CD4-positive, alpha-beta T cell treated with Interferon alpha-2 for 1 hour (primary cell): ENCODE measurements around the gene BCR.

Experiments used
- DNase-seq, 2 donors: peaks; one replicate each; pipeline ENCODE4 v3.0.0-alpha.2; 2020 to 2022

BCR gene

DNA sequence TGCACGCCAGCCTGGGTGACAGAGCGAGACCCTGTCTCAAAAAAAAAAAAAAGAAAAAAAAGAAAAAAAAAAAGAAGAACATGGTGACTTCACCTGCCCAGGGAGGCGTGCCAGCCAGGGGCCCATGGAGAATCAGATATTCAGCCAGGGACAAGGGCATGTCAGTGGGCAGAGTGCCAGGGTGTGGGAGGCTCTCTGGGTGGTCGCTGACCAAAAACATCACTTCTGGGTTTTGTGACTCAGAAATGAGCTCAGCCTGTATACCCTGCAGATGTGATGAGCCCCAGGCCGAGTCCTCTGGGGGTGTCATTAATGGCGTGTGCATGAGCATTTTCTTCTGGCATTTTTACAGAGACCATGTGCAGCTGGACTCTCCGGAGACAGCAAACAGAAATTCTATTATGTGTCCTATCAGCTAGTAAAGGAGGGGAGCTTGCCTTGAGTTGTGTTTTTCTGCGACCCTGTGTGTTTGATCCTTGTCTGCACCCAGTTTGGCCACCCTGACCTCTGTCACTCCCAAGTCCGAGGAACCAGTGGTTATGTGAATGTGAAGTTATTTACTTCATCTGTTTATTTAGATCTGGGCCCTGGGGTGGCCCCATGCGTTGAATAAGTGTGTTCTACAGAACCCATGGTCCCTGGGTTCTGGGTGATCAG is 53.6 kb downstream of the BCR start:
- no peak for DNase-seq

DNA sequence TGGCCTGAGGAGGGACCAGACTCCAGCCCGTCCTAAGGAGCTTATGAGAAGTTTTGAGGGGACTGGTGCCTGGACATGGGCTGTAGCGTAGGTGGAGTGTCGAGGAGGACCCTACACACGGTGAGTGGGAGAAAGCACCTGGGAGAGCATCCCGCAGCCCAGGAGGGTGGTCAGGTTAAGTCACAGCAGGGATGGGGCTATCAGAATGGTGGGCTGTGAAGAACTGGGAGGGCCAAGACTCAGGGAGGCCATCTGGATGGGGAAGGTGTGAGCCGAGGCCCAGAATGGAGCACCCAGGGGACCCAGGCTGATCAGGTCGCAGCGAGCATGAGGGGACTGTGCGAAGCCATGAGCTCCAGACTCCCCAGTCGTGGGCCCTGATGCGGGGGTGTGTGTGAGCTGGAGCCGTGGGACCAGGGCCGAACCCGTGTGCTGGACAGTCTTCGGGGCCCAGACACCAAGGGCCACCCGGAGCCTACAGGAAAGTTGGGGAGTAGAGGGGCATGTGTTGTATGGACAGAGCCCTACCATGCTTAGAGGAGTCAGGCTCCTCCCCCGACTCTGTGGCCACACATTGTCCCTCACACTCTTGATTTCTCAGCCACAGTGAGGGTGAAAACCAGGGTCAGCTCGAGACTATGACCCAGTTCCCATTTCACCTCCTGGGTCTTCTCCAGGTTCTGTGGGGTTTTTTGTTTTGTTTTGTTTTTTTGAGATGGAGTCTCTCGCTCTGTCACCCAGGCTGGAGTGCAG is 54.3 kb downstream of the BCR start:
- DNase-seq, result no peak

DNA sequence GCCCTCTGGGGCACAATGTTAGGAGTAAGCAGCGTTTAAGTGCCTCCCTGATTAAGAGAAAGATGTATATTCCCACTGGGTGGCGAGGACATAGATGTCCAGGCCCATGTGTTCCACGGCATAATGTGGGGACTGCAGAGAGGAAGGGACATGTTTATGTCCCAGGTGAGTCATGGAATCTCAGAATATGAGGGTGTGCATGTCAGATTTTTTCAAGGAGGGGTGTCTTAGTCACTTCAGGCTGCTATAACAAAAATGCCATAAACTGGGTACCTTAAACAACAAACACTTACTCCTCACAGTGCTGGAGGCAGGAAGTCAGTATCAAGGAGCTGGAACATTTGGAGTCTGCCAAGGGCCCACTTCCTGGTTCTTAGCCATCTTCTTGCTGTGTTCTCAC is 55.1 kb downstream of the BCR start:
- no peak for DNase-seq

DNA sequence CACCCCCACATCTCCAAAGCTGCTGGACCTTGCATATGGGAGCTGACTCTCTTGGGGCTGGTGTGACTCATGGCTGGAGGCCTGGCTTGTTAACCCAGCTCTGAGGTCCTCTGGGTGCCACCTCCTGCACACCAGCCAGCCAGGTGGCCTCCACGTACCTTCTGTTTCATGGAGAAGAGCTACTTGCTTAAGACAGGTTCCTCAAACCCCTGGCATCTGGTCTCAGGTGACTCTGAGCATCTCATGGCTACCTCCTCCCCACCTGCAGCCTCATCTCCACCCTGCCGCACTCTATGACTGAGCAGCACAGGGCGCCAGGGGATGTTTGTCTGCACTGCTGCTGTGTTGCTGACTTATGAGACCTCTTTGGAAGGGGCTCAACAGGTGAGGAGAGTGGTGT is 55.7 kb downstream of the BCR start:
- no peak for DNase-seq

DNA sequence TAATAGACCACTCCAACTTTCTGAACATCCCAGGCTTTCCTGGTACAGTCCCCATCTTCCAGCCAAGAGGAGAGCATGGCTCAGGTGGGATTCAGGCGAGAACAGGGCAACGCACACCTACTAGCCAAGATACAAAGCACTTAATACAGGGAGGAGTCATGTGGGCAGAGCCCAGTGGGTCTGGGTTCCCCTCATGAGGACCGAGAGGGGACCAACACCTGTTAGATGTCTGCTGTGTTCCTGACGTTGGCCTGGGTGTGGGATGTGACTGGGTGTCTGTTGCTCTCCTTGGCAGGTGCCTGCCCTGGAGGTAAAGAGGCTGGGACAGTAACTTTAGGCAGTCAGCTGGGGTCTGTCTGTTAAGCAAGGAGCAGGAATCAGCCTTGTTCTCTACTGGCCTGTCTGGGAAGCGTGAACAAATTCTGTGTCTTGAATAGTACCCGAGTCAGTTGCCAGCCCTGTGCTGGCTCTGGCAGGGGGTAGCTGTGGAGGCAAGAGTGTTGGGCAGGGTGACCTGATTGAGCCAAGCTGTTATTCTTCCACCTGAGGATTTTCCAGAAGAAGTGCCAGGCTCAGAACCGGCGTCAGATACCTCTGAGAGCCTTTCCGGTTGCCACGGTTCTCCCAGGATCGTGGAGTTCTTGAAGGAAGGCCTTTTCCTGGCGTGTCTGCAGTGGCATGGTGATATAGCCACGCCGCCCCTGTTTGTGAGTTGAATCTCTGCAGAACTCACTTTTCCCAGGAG is 56.3 kb downstream of the BCR start:
- DNase-seq, result no peak

DNA sequence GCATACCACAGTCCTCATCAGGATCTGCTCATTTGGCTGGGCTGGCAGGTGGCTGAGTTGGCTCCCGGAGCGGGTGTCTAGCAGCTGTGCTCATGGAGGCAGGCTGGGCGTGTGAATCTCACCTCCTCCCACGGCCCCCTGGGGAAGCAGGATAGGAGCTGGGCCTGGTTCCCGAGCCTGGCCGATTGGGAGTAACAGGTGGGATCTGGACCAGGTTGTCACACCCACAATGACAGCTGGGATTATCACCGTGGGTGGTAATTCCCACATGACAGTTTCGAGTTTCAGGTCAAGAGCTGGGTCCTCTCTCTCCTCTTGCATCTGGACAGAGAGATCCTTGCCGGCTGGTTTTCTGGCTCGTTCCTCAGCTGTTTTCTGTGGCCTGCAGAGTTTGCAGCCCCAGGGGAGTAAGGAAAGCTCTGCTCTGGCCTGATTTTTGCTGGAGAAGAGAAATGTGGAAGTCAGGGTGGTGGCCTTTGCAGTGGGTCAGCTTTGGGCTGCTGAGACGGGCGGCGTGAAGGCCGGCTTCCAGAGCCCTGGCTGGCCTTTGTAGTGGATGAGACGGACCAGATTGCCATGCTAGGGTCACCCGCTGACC is 57.0 kb downstream of the BCR start:
- no peak for DNase-seq

DNA sequence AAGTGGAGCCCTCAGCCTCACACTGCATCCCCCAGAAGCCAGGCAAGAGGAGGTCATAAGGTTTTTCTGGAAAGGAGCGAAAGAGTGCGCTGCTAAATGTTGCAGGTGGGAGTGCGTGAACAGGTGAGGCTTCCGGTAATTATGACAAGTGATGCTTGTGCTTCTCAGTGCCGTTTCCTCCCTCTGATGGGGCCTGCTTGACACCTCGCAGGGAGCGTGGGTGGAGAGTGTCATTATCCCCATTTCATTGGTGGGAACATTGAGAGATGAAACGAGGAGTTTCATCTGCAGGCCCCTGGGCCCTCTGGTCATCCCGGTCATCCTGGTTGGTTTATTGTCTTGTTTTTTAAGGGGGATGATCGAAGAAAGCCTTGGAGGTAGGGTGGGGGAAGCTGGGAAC is 57.5 kb downstream of the BCR start:
- peak; percentile 20 to 52 for DNase-seq

DNA sequence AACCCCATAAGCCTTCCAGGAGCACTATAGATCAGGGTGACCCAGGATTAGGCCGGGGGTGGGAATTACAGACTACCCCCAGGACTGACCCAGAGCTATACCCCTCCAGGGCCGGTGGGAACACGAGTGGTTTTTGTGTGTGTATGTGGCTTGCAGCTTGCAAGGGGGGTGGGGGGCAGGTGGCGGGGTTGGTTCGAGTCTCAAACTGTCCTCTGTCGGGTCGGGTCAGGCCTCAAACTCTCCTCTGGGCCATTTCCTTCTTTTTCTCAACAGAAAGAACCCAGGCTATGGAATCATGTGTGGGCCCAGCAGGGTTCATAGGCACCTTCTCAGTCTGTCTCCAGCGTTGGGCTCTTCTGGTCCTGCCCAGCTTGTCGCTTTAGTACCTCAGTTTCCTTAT is 58.4 kb downstream of the BCR start:
- DNase-seq, result no peak

DNA sequence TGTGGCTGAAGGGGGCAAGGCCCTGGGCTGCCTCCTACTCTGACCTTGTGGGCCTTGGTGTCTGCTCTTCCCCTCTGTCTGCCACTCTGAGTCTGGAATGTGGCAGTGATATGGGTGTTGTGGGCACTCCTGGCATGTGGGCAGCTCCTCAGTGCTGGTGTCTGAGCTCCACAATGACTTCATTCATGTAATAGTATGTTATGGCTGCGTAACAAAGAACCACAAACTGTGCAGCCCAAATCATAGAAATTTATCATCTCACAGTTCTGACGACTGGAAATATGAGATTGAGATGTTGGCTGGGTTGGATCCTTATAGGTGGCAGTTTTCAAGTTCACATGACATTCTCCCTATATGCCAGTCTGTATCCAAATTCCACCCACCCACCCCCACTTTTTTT is 59.1 kb downstream of the BCR start:
- no peak for DNase-seq

DNA sequence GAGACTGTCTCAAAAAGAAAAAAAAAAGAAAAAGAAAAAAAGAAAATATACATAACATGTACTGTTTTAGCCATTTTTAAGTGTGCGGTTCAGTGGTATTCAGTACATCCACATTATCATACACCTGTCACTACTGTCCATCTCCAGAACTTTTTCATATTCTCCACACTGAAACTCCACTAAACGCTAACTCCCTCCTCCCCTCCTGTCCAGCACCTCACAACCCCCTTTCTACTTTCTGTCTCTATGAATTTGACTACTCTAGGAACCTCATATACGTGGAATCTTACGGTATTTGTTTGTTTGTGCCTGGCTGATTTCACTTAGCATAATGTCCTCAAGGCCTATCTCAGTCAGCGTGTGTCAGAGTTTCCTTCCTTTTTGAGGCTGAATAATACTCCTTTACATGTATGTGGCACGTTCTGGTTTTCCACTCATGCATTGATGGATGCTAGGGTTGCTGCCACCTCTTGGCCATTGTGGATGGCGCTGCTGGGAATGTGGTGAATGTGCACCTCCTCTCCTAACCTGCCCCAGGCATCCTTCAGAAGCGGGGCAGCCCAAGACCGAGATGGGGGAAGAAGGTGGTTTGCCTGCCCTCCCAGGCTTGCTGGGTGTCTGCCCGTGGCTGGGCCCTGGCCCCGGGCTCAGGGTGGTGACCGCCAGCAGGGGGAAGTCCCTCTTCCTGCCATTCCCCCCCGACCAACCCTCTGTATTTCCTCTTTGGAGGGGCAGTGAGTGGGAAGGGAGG is 60.5 kb downstream of the BCR start:
- DNase-seq, result peak in 1 of 2 donors; percentile 48

DNA sequence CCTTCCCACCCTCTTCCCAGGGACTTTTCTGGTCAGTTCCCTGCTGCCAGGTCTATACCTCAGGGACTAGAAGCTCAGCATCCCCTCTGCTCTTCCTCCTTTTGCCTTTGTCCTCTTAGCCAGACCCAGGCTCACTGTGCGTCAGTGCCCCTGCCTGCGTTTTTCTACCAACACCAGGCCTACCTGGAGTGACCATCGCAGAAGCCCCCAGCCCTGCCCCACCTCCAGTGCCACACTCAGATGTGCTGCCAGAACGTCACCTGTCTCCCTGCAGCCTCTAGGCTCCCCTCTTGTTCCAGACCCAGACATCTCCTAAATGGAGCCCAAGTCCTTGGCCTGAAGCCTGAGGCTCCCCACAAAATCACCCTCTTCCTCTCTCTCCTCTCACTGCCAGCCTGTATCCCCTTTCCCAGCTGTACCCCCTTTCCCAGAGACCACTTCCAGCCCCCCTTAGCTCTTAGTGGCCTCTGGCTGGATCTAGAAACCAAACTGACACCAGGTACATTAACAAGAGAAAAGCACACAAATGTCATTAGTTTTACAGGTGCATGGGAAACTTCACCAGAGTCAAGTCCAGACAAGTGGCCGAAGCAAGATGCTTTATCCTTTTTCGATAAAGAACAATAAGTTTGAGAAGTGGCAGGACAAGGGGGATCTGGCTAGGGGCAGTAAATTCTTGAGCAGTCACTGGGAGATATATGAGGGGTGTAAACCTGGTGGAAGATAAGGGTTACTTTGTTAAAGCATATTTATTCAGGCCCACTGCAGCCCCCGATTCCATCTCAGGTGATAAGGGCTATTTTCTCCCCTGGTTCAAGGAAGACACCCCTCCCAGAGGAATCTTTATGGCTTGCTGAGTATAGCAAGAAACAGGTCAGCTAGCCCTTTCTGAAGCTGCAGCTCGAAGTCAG is 61.5 kb downstream of the BCR start:
- no peak for DNase-seq

DNA sequence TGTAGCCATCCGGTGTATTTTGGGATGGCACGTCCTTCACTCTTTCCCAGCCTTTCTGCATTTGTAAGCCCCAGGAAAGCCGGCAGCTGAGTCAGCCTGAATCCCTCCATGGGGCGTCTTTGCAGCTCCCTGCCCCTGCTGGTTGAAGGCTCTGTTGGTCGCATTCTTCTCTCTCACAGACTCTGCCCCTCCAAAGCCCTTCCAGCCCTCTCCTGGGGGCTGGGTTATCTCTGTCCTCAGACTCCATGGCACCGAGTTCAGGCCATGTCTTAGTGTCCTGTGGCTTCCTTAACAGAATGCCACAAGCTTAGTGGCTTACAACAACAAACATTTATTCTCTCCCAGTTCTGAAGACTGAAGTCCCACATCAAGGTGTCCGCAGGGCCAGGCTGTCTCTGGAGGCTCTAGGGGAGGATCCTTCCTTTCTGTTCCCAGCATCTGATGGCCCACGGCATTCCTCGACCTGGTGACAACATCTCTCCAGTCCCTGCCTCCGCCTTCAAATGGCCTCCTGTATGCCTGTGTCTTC is 62.2 kb downstream of the BCR start:
- DNase-seq, result no peak

DNA sequence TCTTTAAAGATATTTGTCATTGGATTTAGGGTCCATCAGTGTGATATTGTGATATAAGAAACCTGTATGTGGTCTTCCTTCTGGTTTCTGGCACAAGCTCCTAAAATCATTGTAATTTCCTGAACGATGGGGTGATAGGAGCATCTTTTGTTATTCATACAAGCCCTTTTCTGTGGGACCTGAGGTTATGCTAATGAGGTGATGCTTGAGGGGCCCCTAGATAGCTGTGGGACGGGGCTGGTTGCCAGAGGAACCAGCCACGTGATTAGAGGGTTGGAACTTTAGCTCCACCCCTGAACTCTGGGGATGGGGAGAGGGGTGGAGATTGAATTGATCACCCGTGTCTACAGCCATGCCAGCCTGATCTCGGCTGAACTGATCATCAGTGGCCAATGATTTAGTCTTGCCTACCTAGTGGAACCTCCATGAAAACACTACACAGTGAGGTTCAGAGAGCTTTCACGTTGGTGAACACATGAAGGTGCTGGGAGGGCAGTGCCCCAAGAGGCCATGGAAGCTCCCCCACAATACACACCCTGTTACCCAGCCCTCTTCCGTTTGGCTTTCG is 62.8 kb downstream of the BCR start:
- DNase-seq, result peak; percentile 70 to 84

DNA sequence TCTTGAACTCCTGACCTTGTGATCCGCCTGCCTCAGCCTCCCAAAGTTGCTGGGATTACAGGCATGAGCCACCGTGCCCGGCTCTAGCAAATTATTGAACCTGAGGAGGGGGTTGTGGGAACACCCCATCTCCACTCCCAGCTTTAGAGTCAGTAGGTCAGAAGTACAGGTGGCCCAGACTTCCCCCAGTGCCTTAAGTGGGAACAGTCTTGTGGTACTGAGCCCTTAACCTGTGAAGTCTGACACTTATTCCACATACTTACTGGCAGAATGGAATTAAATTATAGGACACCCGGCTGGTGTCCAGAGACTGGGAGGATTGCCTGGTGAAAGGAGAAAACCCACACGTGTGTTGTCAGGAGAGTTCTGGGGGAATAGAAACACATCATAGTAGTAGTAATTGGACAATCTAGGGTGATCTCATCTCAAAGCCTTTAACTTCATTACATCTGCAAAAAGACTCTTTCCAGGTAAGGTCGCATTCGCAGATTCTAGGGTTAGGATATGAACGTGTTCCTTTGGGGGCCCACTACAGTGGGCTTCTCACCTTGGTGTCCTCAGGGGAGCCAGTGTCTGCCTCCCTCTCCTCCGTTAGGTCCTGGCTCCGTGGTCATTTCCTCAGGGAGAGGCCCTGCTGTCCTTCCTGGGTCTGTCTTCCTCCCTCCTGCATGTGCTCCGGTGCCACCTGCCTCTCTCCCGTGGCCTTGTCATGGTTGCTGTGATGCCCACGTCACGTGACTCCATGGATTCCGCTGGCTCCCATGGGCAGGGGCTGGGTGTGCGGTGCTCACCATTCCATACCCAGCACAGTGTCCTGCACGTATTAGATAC is 63.8 kb downstream of the BCR start:
- DNase-seq, result no peak

DNA sequence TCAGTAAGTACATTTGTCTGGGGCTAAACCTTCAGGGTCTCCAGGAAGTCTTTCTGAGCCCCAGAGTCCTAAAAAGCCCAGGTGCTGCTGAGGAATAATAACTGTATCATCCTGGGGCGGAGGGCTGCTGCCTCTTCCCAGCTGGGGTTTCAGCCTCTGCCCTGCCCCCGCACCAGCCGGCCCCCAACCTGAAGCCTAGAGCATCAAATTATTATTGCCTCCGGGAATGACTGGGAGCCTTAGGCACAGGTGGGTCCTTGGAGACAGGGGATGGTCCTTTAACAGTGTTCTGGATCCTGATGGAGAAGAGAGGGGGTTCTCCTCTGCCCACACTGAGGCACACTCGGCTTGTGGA is 64.4 kb downstream of the BCR start:
- no peak for DNase-seq

DNA sequence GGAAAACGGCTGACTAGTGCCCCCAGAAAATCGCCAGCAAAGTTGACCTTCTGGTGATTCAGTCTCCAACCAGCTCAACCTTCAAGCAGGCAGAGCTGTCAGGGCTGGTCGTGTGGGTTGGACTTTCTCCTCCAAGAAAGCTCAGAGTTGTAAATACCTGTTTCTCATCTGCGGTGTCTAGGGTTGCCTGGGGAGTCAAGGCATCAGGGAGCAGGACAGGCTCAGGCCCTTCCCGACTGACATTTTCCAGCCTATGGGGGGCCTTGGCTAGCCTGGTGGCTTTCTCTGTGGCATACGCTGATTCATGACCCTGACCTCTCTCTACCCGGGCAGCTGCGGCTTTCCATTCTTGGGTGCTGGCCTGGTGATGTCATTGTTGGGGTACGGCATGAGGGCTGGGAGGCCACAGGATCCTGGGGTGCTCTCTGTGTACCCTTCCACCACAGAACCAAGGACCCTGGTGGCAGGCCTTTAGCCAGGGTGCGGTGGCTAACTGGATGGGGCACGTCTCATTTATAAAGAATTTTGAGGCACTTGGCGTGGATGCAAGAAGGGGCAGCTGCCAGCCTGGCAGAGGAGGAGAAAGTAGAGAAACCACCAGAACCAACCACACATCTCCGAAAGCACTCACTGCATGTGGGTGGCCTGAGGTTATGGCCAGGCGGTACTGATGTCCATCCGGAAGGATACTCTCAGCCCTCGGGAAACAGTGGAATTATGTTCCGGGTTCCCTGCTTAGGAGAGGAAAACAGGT is 64.9 kb downstream of the BCR start:
- DNase-seq, result no peak

DNA sequence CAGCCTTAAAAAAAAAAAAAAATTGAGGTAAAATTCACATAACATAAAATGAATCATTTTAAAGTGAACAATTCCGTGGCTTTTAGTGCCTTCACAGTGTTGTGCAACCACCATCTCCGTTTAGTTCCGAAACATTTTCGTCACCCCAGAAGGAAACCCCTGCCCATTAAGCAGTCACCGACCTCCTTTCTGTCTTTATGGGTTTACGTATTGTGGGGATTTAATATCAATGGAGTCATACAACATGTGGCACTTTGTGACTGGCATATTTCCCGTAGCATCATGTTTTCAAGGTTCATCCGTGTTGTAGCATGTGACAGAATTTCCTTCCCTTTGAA is 65.5 kb downstream of the BCR start:
- DNase-seq, result no peak

DNA sequence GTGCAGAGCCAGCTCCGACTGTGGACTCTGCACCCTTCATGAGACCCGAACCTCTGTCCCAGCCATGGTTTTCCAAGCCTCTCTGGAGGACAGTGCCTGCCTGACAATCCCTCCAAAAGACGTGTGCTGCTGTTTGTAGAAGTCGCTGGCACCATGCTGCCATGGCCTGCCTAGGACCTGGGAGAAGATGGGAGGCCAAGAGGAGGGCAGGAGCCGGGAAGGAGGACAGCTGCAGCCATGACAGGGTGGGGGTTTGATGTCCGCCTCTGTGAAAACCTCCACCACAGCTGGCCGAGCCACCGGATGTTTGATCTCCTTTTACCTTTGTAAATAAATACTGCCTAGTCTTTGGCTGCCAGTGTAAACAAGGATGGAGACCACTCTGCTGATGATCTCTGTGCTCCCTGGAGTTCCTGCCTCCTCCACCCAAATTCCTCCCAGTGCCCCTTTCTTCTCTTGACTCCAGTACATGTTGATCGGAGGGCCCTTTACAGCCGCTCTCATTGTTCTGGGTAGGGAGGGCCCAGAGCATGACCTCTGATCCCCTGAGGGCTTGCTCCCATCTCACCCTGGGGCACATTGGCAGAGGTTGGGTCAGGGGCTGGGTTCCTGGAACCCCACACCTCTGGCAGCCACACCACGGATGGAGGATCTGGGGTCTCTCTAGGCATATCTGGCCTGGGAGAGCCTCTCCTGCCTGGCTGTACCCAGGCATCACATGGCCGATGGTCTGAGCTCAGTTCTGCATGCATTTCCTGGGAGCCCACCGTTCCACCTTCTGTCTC is 66.9 kb downstream of the BCR start:
- DNase-seq, result no peak

DNA sequence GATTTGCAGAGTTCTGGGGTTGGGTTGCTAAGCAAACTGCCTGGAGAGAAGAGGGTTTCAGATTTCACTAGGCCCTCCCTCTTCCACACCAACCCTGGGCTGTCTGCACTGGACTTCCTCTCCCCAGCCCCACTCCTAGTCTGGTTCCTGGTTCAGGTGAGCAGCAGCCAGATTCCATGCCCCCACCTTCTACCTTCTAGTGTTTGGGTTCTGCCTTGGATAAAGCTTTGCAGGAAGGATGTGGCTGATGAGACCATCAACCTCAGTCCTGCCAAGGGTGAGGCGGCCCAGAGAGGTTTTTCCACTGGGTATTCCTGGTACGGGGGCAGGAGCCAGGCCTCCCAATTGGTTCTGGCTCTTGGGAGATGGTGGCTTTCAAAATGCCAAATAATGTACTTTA is 68.3 kb downstream of the BCR start:
- no peak for DNase-seq
